Esophagus squamous epithelium (tissue), 5 donors: ENCODE measurements around the gene COQ8A. TPM values are rescaled to one million over a fixed set of nuclear protein-coding genes. Genes with fewer than 3 reads are reported as not detected.

Experiments
- DNase-seq: peaks from one replicate; lab custom pipeline; 2025; lab: John Stamatoyannopoulos, UW
- H3K27ac ChIP-seq, 4 donors: fragments of 200-600 bp; sonication (generic); one replicate each; pipeline ENCODE4 v1.5.1; 2016 to 2019; ENCODE audit warnings: mild to moderate bottlenecking in 1 of 4
- H3K27me3 ChIP-seq, 4 donors: fragments of 200-600 bp; sonication (generic); 1 replicate in 3 of 4; 2 replicates in 1 of 4; pipeline versions ENCODE4 v1.5.1 to v1.6.0; 2017 to 2021; ENCODE audit warnings: antibody characterized with exemption in 1 of 4
- H3K36me3 ChIP-seq, 3 donors: fragments of 200-600 bp; sonication (generic); one replicate each; pipeline ENCODE4 v1.5.1; 2016 to 2019
- H3K4me1 ChIP-seq, 3 donors: fragments of 200-600 bp; sonication (generic); one replicate each; pipeline ENCODE4 v1.5.1; 2017 to 2019
- H3K4me3 ChIP-seq, 4 donors: fragments of 200-600 bp; sonication (generic); 1 replicate in 3 of 4; 2 replicates in 1 of 4; pipeline ENCODE4 v1.5.1; 2016 to 2019; ENCODE audit warnings: mild to moderate bottlenecking in 2 of 4, moderate library complexity in 1 of 4
- H3K9me3 ChIP-seq, 3 donors: fragments of 200-600 bp; sonication (generic); one replicate each; pipeline ENCODE4 v1.5.1; 2016 to 2019
- POLR2A ChIP-seq, 4 donors: fragments of 450-650 bp; IDR thresholded peaks; one replicate each; pipeline ENCODE4 v1.6.1; 2017; ENCODE audit warnings: antibody characterized with exemption in 4 of 4, mild to moderate bottlenecking in 4 of 4, moderate library complexity in 3 of 4
- whole genome bisulfite sequencing, 2 donors: methylation state at CpG; one replicate each; pipeline ENCODE4 v1.1.5; 2018; 5-methylcytosine and 5-hydroxymethylcytosine counted together
- intact Hi-C: fragments of 100-400 bp; cut with DNase I; formaldehyde crosslinking; loops from one replicate; pipeline ENCODE4 v1.15.0; 2022
- total RNA-seq, 4 donors: library from RNA; depleted of rRNA; stranded (reverse); fragments of >200 nt; gene quantifications; one replicate each; pipeline ENCODE4 v1.1.0, GENCODE V29; 2016
- TF ChIP-seq, protein P1 (sequence below), 6 experiments: fragments of 450-650 bp in 4 of 6; fragments of 200-600 bp in 2 of 6; sonication (generic) in 2 of 6; IDR thresholded peaks; one replicate each; pipeline ENCODE4 v1.5.1; 2016 to 2019; ENCODE audit warnings: antibody characterized with exemption in 6 of 6, mild to moderate bottlenecking in 4 of 6, moderate library complexity in 4 of 6
- donor health status: DM: yes; HTN: yes; CAD: no.

The COQ8A gene
- total RNA-seq, 4 donors from 2014 or later: 9.3 to 37.8 (median 16.9) TPM

DNA sequence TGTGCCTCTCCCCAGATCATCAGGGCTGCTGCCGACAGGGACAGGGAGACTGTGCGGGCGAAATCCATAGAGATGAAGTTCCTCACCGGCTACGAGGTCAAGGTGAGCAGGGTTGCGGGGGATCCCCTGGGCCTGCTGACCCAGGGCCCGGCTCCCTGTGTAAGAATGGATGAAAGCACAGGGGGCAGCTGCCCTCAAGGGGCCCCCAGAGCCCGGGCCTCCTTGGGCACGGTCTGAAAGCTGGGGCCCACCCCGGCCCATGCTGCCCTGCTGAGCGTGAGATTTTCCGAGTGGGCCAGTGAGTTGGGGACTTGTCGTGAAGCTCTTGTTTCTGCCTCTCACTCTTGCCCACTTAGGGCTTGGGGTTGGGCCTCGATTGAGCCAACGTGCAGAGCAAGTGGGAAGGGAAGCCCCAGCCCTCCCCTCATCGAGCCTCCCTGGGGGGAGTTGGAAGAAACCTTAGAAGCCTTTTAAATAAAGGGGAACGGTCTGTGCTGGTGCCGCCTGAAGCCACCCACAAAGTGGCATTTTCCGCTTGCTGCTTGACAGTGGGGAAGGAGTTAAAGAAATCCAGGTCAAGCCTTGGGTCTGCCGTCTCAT lies 45.2 kb downstream of the COQ8A start:
- DNase-seq: no peak
- TF ChIP-seq POLR2A (IDR thresholded peaks at IDR 0.05): no peak
- TF ChIP-seq, protein P1, sequence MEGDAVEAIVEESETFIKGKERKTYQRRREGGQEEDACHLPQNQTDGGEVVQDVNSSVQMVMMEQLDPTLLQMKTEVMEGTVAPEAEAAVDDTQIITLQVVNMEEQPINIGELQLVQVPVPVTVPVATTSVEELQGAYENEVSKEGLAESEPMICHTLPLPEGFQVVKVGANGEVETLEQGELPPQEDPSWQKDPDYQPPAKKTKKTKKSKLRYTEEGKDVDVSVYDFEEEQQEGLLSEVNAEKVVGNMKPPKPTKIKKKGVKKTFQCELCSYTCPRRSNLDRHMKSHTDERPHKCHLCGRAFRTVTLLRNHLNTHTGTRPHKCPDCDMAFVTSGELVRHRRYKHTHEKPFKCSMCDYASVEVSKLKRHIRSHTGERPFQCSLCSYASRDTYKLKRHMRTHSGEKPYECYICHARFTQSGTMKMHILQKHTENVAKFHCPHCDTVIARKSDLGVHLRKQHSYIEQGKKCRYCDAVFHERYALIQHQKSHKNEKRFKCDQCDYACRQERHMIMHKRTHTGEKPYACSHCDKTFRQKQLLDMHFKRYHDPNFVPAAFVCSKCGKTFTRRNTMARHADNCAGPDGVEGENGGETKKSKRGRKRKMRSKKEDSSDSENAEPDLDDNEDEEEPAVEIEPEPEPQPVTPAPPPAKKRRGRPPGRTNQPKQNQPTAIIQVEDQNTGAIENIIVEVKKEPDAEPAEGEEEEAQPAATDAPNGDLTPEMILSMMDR (IDR thresholded peaks at IDR 0.05): no peak
- intact Hi-C loops: no loop called here
- H3K9me3 ChIP-seq: no peaks in the 10 kb centered on the region
- 82 to 95% methylated on average over 5 to 7 of the region's 20 CpGs for WGBS, 2 donors
- H3K4me1 ChIP-seq: peaks cover 4 to 55% (median 30%) of the 10 kb centered on the region in 3 donors
- no peaks in the 10 kb centered on the region for H3K27me3 ChIP-seq
- H3K27ac ChIP-seq: peak overlapping the region in 1 of 4 donors; percentile 0
- peaks cover 4 to 77% (median 6%) of the 10 kb centered on the region in 3 donors for H3K36me3 ChIP-seq
- no peak overlapping the region for H3K4me3 ChIP-seq

- intact Hi-C loops: no loop called here
- peaks cover 4 to 71% (median 6%) of the 10 kb centered on the region in 3 donors for H3K36me3 ChIP-seq
- peaks cover 4 to 56% (median 30%) of the 10 kb centered on the region in 3 donors for H3K4me1 ChIP-seq
- peak overlapping the region in 2 of 4 donors; percentile 5 to 69 for H3K27ac ChIP-seq
- no peak for DNase-seq
- no peak for TF ChIP-seq POLR2A (IDR thresholded peaks at IDR 0.05)
- TF ChIP-seq, protein P1 (IDR thresholded peaks at IDR 0.05): no peak
- H3K4me3 ChIP-seq: no peak overlapping the region
- 82 to 90% methylated on average over 4 to 21 of the region's 25 CpGs for WGBS, 2 donors
- no peaks in the 10 kb centered on the region for H3K9me3 ChIP-seq
- H3K27me3 ChIP-seq: no peaks in the 10 kb centered on the region
These were observed 45.9 kb downstream of the COQ8A start for GRCh38 chr1:226985839-226986463.

GRCh38 chr1:226986496-226987178 lies 46.5 kb downstream of the COQ8A start:
- no peaks in the 10 kb centered on the region for H3K27me3 ChIP-seq
- H3K9me3 ChIP-seq: no peaks in the 10 kb centered on the region
- H3K4me3 ChIP-seq: no peak overlapping the region
- TF ChIP-seq POLR2A (IDR thresholded peaks at IDR 0.05): no peak
- TF ChIP-seq, protein P1 (IDR thresholded peaks at IDR 0.05): no peak
- WGBS, 2 donors: 75 to 88% methylated on average over 5 to 8 of the region's 21 CpGs
- H3K27ac ChIP-seq: peak overlapping the region in 3 of 4 donors; percentile 60 to 73 (median 69)
- H3K36me3 ChIP-seq: peaks cover 4 to 64% (median 6%) of the 10 kb centered on the region in 3 donors
- intact Hi-C loops: no loop called here
- no peak for DNase-seq
- peaks cover 4 to 56% (median 30%) of the 10 kb centered on the region in 3 donors for H3K4me1 ChIP-seq

DNA sequence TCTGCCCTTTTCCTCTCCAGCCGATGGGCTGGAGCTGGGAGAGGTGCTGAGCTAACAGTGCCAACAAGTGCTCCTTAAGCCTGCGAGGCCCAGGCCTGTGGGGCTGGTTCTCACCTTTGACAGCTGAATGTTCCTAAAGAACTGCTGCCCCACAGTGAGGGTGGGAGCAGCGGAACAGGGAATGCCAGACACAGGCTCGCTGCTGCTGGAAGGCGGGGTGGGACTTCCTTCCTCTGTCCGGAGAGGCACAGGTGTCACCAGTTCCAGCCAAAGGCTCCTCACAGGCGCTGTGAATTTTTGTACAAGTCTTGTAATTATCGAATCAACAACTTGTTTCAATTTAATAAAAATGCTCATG lies 47.1 kb downstream of the COQ8A start:
- Histone ChIP-seq H3K27ac (peak overlapping the region in 3 of 4 donors; percentile 60 to 73 (median 69)), H3K4me3 (no peak overlapping the region), H3K36me3 (peaks cover 4 to 59% (median 6%) of the 10 kb centered on the region in 3 donors), H3K9me3 (no peaks in the 10 kb centered on the region), H3K4me1 (peaks cover 4 to 56% (median 30%) of the 10 kb centered on the region in 3 donors), H3K27me3 (no peaks in the 10 kb centered on the region)
- TF ChIP-seq POLR2A (IDR thresholded peaks at IDR 0.05): no peak
- TF ChIP-seq, protein P1 (IDR thresholded peaks at IDR 0.05): no peak
- WGBS, 2 donors: 71% methylated on average over 8 of the region's 8 CpGs
- intact Hi-C loops: no loop called here
- DNase-seq: no peak
